ENCODE results near the gene NFE2L1.

DNA sequence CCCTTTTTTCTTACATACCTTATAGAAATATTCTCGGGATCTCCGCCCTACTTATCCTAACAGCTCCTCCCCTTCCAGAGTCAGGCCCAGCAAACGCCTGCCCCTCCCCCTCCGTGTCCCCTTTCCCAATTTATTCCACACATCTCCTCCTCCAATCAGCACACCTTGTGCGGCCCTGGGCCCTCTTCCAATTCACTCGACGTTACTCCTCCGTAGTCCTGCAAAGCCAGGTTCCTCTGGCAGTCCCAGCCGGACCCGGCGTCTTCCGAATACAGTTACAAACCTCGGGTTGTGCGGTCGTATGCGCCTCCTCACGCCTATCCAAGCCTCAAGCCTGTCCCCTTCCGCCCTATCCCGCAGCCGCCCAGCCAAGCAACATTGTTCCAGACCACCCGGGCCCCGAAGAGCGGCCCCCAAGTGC lies 52.4 kb downstream of the NFE2L1 start:
- TF ChIP-seq, protein P1, sequence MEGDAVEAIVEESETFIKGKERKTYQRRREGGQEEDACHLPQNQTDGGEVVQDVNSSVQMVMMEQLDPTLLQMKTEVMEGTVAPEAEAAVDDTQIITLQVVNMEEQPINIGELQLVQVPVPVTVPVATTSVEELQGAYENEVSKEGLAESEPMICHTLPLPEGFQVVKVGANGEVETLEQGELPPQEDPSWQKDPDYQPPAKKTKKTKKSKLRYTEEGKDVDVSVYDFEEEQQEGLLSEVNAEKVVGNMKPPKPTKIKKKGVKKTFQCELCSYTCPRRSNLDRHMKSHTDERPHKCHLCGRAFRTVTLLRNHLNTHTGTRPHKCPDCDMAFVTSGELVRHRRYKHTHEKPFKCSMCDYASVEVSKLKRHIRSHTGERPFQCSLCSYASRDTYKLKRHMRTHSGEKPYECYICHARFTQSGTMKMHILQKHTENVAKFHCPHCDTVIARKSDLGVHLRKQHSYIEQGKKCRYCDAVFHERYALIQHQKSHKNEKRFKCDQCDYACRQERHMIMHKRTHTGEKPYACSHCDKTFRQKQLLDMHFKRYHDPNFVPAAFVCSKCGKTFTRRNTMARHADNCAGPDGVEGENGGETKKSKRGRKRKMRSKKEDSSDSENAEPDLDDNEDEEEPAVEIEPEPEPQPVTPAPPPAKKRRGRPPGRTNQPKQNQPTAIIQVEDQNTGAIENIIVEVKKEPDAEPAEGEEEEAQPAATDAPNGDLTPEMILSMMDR (IDR thresholded peaks at IDR 0.05; ENCODE audit: low read depth, low read length), result no peak
- TF ChIP-seq EZH2phosphoT487 (IDR thresholded peaks at IDR 0.05; ENCODE audit: low read depth), result no peak

Data from OCI-LY3 (cell line).